ENCODE data around the gene TTC19.
A peak's percentile ranks its signal among the peaks of the same experiment; 100 is the strongest.

Gene TTC19

GRCh38 chr17:16003841-16004240, 4.2 kb downstream of the TTC19 start:
- H2AFZ ChIP-seq (ENCODE audit: low read length) = no peak overlapping the region

GRCh38 chr17:16005636-16006035, 6.0 kb downstream of the TTC19 start:
- Histone ChIP-seq H3K79me2 (ENCODE audit: insufficient read depth, low read length) (peaks cover 25% of the 10 kb centered on the region), H2AFZ (ENCODE audit: low read length) (no peak overlapping the region), H3K4me1 (ENCODE audit: insufficient read depth, low read length, poor library complexity, severe bottlenecking) (peaks cover 38% of the 10 kb centered on the region), H3K27me3 (ENCODE audit: insufficient read depth, low read length, poor library complexity, severe bottlenecking) (no peaks in the 10 kb centered on the region), H3K4me2 (ENCODE audit: low read depth, low read length, poor library complexity, severe bottlenecking) (no peak overlapping the region), H3K4me3 (ENCODE audit: low read length, poor library complexity, severe bottlenecking) (no peak overlapping the region), H3F3A (ENCODE audit: low read depth) (no peaks in the 10 kb centered on the region), H3K9me3 (ENCODE audit: insufficient read depth, low read depth, low read length) (no peaks in the 10 kb centered on the region), H3K36me3 (ENCODE audit: insufficient read depth, low read length) (peaks cover 62% of the 10 kb centered on the region; the same call in 1 of the 2 replicates), H4K20me1 (ENCODE audit: insufficient read depth, low read length, poor library complexity, severe bottlenecking) (peaks cover 9% of the 10 kb centered on the region), H3K9me2 (replicated peaks; ENCODE audit: low read depth, low read length) (no peaks in the 10 kb centered on the region), H3K9ac (ENCODE audit: low read depth, low read length, poor library complexity, severe bottlenecking) (no peak overlapping the region)
- TF ChIP-seq EZH2phosphoT487 (IDR thresholded peaks at IDR 0.05; ENCODE audit: borderline replicate concordance) (no peak), CTCF (conservative IDR thresholded peaks at IDR 0.05; ENCODE audit: low read length) (no peak)

More at GRCh38 chr17:16003841-16004240, 4.2 kb downstream of the TTC19 start:
- H3K9ac ChIP-seq (ENCODE audit: low read depth, low read length, poor library complexity, severe bottlenecking) = no peak overlapping the region
- no peaks in the 10 kb centered on the region for H3K9me3 ChIP-seq (ENCODE audit: insufficient read depth, low read depth, low read length)
- peaks cover 41% of the 10 kb centered on the region for H3K4me1 ChIP-seq (ENCODE audit: insufficient read depth, low read length, poor library complexity, severe bottlenecking)
- peaks cover 4% of the 10 kb centered on the region; the same call in 1 of the 2 replicates for H3F3A ChIP-seq (ENCODE audit: low read depth)
- TF ChIP-seq EZH2phosphoT487 (IDR thresholded peaks at IDR 0.05; ENCODE audit: borderline replicate concordance) = no peak
- no peak for TF ChIP-seq CTCF (conservative IDR thresholded peaks at IDR 0.05; ENCODE audit: low read length)
- H3K4me2 ChIP-seq (ENCODE audit: low read depth, low read length, poor library complexity, severe bottlenecking) = no peak overlapping the region
- peaks cover 58% of the 10 kb centered on the region; the same call in 1 of the 2 replicates for H3K36me3 ChIP-seq (ENCODE audit: insufficient read depth, low read length)
- H3K27me3 ChIP-seq (ENCODE audit: insufficient read depth, low read length, poor library complexity, severe bottlenecking) = no peaks in the 10 kb centered on the region
- H3K9me2 ChIP-seq (replicated peaks; ENCODE audit: low read depth, low read length) = no peaks in the 10 kb centered on the region
- H4K20me1 ChIP-seq (ENCODE audit: insufficient read depth, low read length, poor library complexity, severe bottlenecking) = peaks cover 16% of the 10 kb centered on the region
- H3K79me2 ChIP-seq (ENCODE audit: insufficient read depth, low read length) = peaks cover 33% of the 10 kb centered on the region
- H3K4me3 ChIP-seq (ENCODE audit: low read length, poor library complexity, severe bottlenecking) = no peak overlapping the region

- Histone ChIP-seq H3K36me3 (ENCODE audit: insufficient read depth, low read length) (peaks cover 62% of the 10 kb centered on the region; the same call in 1 of the 2 replicates), H3K79me2 (ENCODE audit: insufficient read depth, low read length) (peaks cover 20% of the 10 kb centered on the region), H4K20me1 (ENCODE audit: insufficient read depth, low read length, poor library complexity, severe bottlenecking) (peaks cover 4% of the 10 kb centered on the region), H3K9me2 (replicated peaks; ENCODE audit: low read depth, low read length) (no peaks in the 10 kb centered on the region), H3K9me3 (ENCODE audit: insufficient read depth, low read depth, low read length) (no peaks in the 10 kb centered on the region), H3K4me2 (ENCODE audit: low read depth, low read length, poor library complexity, severe bottlenecking) (peak overlapping the region; percentile 17), H3K4me3 (ENCODE audit: low read length, poor library complexity, severe bottlenecking) (no peak overlapping the region), H3K27me3 (ENCODE audit: insufficient read depth, low read length, poor library complexity, severe bottlenecking) (no peaks in the 10 kb centered on the region), H3F3A (ENCODE audit: low read depth) (no peaks in the 10 kb centered on the region), H2AFZ (ENCODE audit: low read length) (no peak overlapping the region), H3K9ac (ENCODE audit: low read depth, low read length, poor library complexity, severe bottlenecking) (no peak overlapping the region), H3K4me1 (ENCODE audit: insufficient read depth, low read length, poor library complexity, severe bottlenecking) (peaks cover 31% of the 10 kb centered on the region)
- TF ChIP-seq CTCF (conservative IDR thresholded peaks at IDR 0.05; ENCODE audit: low read length) (no peak), EZH2phosphoT487 (IDR thresholded peaks at IDR 0.05; ENCODE audit: borderline replicate concordance) (no peak)
Measured at GRCh38 chr17:16007439-16007838, 7.8 kb downstream of the TTC19 start.

Measured in Loucy (cell line).